Measurements from ENCODE around the gene KAZN.

Gene KAZN

GRCh38 chr1:15156807-15157380, 558.4 kb downstream of the KAZN start:
- H3K27ac ChIP-seq (ENCODE audit: extremely low read depth, low read depth, low read length): no peak overlapping the region
- POLR2A ChIA-PET: no interaction called here
- CTCF ChIA-PET: interaction anchor here (1.0 kb wide), 1 partner anchor 113 kb away, joined by 4 read pairs; no protein-coding TSS in a partner anchor
- no peaks in the 10 kb centered on the region for H3K9me3 ChIP-seq (ENCODE audit: control insufficient read depth, insufficient read depth, low read depth, low read length)
- H3K4me1 ChIP-seq (ENCODE audit: control insufficient read depth, insufficient read depth, low read length): 0 out of 2 replicates have a peak, but pooled peaks cover 2% of the 10 kb centered on the region
- no peak for TF ChIP-seq KLF17 (tag by site-specific recombination; IDR thresholded peaks at IDR 0.05)
- TF ChIP-seq SCRT2 (tag by site-specific recombination; IDR thresholded peaks at IDR 0.05): peak; percentile 46
- no peak for TF ChIP-seq ZBTB48 (tag by site-specific recombination; IDR thresholded peaks at IDR 0.05)
- H3K36me3 ChIP-seq (ENCODE audit: control insufficient read depth in 2 of 2, insufficient read depth in 1 of 2, low read length in 2 of 2): no peaks in the 10 kb centered on the region
- H3K4me3 ChIP-seq (ENCODE audit: low read depth, low read length): no peak overlapping the region

- H3K4me1 ChIP-seq (ENCODE audit: control insufficient read depth, insufficient read depth, low read length): 0 out of 2 replicates have a peak, but pooled peaks cover 2% of the 10 kb centered on the region
- POLR2A ChIA-PET: no interaction called here
- H3K4me3 ChIP-seq (ENCODE audit: low read depth, low read length): no peak overlapping the region
- H3K27ac ChIP-seq (ENCODE audit: extremely low read depth, low read depth, low read length): no peak overlapping the region
- CTCF ChIA-PET: interaction anchor here (0.7 to 1.4 kb wide), 2 partner anchors 112 to 115 kb away, joined by 3 to 5 read pairs; no protein-coding TSS in a partner anchor
- H3K36me3 ChIP-seq (ENCODE audit: control insufficient read depth in 2 of 2, insufficient read depth in 1 of 2, low read length in 2 of 2): no peaks in the 10 kb centered on the region
- TF ChIP-seq ZNF629 (tag by site-specific recombination; IDR thresholded peaks at IDR 0.05) (no peak), CTCF (tag by site-specific recombination; IDR thresholded peaks at IDR 0.05) (no peak), ATF2 (tag by site-specific recombination; IDR thresholded peaks at IDR 0.05; ENCODE audit: low read depth) (no peak), ZBTB8A (tag by site-specific recombination; IDR thresholded peaks at IDR 0.05) (no peak), ZNF221 (tag by site-specific recombination; IDR thresholded peaks at IDR 0.05; ENCODE audit: borderline replicate concordance) (no peak), ZBTB44 (tag by site-specific recombination; IDR thresholded peaks at IDR 0.05) (no peak), ZXDB (tag by site-specific recombination; IDR thresholded peaks at IDR 0.05) (no peak), ZNF157 (tag by site-specific recombination; IDR thresholded peaks at IDR 0.05) (no peak), HOXD13 (CRISPR knock-in tag; IDR thresholded peaks at IDR 0.05; ENCODE audit: borderline replicate concordance) (no peak), SCRT2 (tag by site-specific recombination; IDR thresholded peaks at IDR 0.05) (no peak), BCL6B (tag by site-specific recombination; IDR thresholded peaks at IDR 0.05) (no peak)
- no peaks in the 10 kb centered on the region for H3K9me3 ChIP-seq (ENCODE audit: control insufficient read depth, insufficient read depth, low read depth, low read length)
Measured at GRCh38 chr1:15157524-15158399, 559.3 kb downstream of the KAZN start.

Data from HEK293 (cell line).